GM12875 (cell line): Measurements from ENCODE around the gene MTM1.

Experiments
- H3K4me3 ChIP-seq: one replicate; pipeline ENCODE4 v1.5.1; 2011; ENCODE audit warnings: low read depth, low read length, control low read depth
- CTCF ChIP-seq: IDR thresholded peaks from 2 replicates; pipeline ENCODE4 v1.5.1; 2011; ENCODE audit warnings: low read depth, mild to moderate bottlenecking, control low read depth, inconsistent platforms, low read length, moderate library complexity, borderline replicate concordance; ENCODE audit not compliant: insufficient read depth

Gene MTM1

GRCh38 chrX:150635952-150636351 is 67.5 kb downstream of the MTM1 start:
- H3K4me3 ChIP-seq, result no peak overlapping the region
- TF ChIP-seq CTCF, result no peak

- H3K4me3 ChIP-seq, result no peak overlapping the region
- no peak for TF ChIP-seq CTCF
Measured at GRCh38 chrX:150642423-150642822, 74.0 kb downstream of the MTM1 start.

- no peak for TF ChIP-seq CTCF
- H3K4me3 ChIP-seq, result no peak overlapping the region
Measured at GRCh38 chrX:150643271-150643670, 74.8 kb downstream of the MTM1 start.

- no peak overlapping the region for H3K4me3 ChIP-seq
- no peak for TF ChIP-seq CTCF
Measured at GRCh38 chrX:150643958-150644357, 75.5 kb downstream of the MTM1 start.

- no peak overlapping the region for H3K4me3 ChIP-seq
- no peak for TF ChIP-seq CTCF
Measured at GRCh38 chrX:150644422-150644821, 76.0 kb downstream of the MTM1 start.

GRCh38 chrX:150647331-150647730 is 78.9 kb downstream of the MTM1 start:
- H3K4me3 ChIP-seq, result no peak overlapping the region
- no peak for TF ChIP-seq CTCF

- no peak for TF ChIP-seq CTCF
- no peak overlapping the region for H3K4me3 ChIP-seq
Measured at GRCh38 chrX:150648296-150648940, 80.0 kb downstream of the MTM1 start.
